Brain microvascular endothelial cell (primary cell): Measurements from ENCODE around the gene DNAH12.

Experiments
- DNase-seq: peaks from one replicate; pipeline ENCODE4 v3.0.0-alpha.2; 2020
- H3K27ac ChIP-seq: fragments of 250-450 bp; sonication (Bioruptor Pico); 2 replicates; pipeline ENCODE4 v1.5.1; 2020; ENCODE audit warnings: mild to moderate bottlenecking, moderate library complexity
- H3K27me3 ChIP-seq: fragments of 250-450 bp; sonication (Bioruptor Pico); replicated peaks from 2 replicates; pipeline ENCODE4 v1.5.1; 2020; ENCODE audit warnings: mild to moderate bottlenecking
- H3K36me3 ChIP-seq: fragments of 250-450 bp; sonication (Bioruptor Pico); replicated peaks from 2 replicates; pipeline ENCODE4 v1.5.1; 2020; ENCODE audit warnings: mild to moderate bottlenecking
- H3K4me3 ChIP-seq: 2 replicates; pipeline ENCODE4 v1.5.1; 2011; ENCODE audit warnings: low read depth, mild to moderate bottlenecking, control low read depth, low read length, moderate library complexity
- CTCF ChIP-seq: IDR thresholded peaks from 2 replicates; pipeline ENCODE4 v1.5.1; 2011; ENCODE audit warnings: low read depth, mild to moderate bottlenecking, moderate library complexity, low read length, control low read depth, inconsistent platforms; ENCODE audit errors: missing control alignments
- in situ Hi-C: cut with HindIII; loops from 2 replicates; pipeline ENCODE4 v1.10.0; 2017; ENCODE audit warnings: low sequenced_read_pairs, low pct_ligation_motif_present

DNAH12 gene

GRCh38 chr3:57544181-57545125 is at the start of gene DNAH12:
Gene DNAH12 (minus strand): TSS chr3:57544344. CDS start chr3:57542870, 1,474 bp downstream.
- Histone ChIP-seq H3K27me3 (no peaks in the 10 kb centered on the region), H3K4me3 (peak within 1 kb of the TSS; percentile 43), H3K27ac (no peak within 1 kb of the TSS), H3K36me3 (no peaks in the 10 kb centered on the region)
- TF ChIP-seq CTCF = no peak
- no peak for DNase-seq
- in situ Hi-C loops = no loop called here

GRCh38 chr3:57592306-57592705 is 48.2 kb upstream of the DNAH12 start:
- TF ChIP-seq CTCF = no peak
- Histone ChIP-seq H3K4me3 (peak overlapping the region; percentile 5), H3K36me3 (peaks cover 41% of the 10 kb centered on the region), H3K27me3 (no peaks in the 10 kb centered on the region), H3K27ac (no peak overlapping the region)
- in situ Hi-C loops = no loop called here
- no peak for DNase-seq

GRCh38 chr3:57587905-57588304 is 43.8 kb upstream of the DNAH12 start:
- Histone ChIP-seq H3K4me3 (no peak overlapping the region), H3K27ac (no peak overlapping the region), H3K27me3 (no peaks in the 10 kb centered on the region), H3K36me3 (peaks cover 49% of the 10 kb centered on the region)
- no peak for TF ChIP-seq CTCF
- DNase-seq = no peak
- in situ Hi-C loops = no loop called here

- TF ChIP-seq CTCF = no peak
- peaks cover 54% of the 10 kb centered on the region for H3K36me3 ChIP-seq
- H3K27ac ChIP-seq = no peak overlapping the region
- H3K27me3 ChIP-seq = no peaks in the 10 kb centered on the region
- DNase-seq = no peak
- H3K4me3 ChIP-seq = no peak overlapping the region
- in situ Hi-C loops = no loop called here
Measured at GRCh38 chr3:57586778-57587177, 42.6 kb upstream of the DNAH12 start.

GRCh38 chr3:57583544-57583943 is 39.4 kb upstream of the DNAH12 start:
- Histone ChIP-seq H3K4me3 (no peak overlapping the region), H3K27ac (no peak overlapping the region), H3K27me3 (no peaks in the 10 kb centered on the region), H3K36me3 (peaks cover 67% of the 10 kb centered on the region)
- DNase-seq = no peak
- no peak for TF ChIP-seq CTCF
- in situ Hi-C loops = no loop called here
